GM18526 (cell line): ENCODE data around the gene HAT1.
A peak's percentile ranks its signal among the peaks of the same experiment; 100 is the strongest.

Experiments
- POLR2A ChIP-seq: IDR thresholded peaks from 3 replicates; pipeline ENCODE4 v1.6.1; 2011; ENCODE audit not compliant: insufficient read length; ENCODE audit errors: extremely low read depth

HAT1 gene

DNA sequence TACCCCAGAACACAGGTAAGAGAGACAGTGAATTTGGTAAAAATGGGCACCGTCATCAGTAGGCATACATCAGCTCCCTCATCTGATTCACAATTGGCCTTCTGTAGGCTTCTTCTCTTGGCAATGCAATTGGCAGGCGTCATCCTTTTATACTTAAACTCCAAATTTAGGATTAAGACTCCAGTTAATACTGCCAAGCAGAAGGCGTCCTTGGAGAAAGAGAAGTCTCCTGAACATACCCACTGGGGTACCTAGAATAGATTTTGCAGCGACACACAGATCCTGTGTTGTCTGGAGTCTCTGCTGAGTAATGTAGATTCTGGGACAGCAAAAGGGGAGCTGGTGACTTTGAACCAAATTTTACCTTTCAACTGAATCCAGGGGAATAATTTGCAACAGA is 76.9 kb downstream of the HAT1 start:
- no peak for TF ChIP-seq POLR2A

DNA sequence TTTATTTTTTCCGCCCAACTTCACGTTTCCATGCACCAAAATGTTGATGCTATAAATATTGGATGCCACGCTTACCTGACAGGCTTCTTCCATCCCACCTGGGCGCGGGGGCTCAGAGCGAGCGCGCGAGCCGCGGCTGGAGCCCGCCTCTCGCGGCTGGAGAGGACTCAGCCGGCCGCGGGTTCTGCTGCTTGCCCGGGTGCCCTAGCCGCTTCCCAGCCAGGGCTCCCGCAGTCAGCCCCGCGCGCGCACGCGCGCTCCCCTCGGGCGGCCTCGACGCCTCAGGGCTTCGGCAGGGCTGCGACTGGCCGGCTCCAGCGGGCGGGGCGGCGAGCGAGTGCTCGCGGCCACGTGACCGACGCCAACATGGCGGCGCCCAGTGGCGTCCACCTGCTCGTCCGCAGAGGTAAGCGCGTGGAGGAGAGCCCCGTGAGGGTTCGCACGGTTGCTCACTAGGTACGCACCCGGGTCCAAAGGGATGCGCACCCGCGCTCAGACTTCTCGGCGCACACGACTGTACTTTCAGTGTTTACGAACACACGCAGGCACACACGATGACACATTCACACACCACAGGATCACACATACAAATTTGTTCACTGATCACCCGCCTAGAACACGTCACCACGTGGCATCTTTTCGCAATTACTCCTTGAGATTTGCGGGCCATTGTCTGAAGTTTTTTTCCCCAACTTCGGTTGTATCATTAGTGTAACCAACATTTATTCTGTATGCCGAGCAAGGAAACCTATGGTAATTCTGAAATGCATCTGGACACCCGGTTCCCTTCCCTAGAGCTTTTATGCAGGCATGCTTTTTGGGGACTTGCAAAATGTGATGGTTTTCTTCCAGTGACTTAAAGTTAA is 77.6 kb downstream of the HAT1 start, which contains the start of gene METAP1D:
Gene METAP1D (plus strand): TSS at position 350 of the 866 bp plus-strand sequence. CDS start 17 bp downstream, at position 367.
- peak; percentile 75 for TF ChIP-seq POLR2A

DNA sequence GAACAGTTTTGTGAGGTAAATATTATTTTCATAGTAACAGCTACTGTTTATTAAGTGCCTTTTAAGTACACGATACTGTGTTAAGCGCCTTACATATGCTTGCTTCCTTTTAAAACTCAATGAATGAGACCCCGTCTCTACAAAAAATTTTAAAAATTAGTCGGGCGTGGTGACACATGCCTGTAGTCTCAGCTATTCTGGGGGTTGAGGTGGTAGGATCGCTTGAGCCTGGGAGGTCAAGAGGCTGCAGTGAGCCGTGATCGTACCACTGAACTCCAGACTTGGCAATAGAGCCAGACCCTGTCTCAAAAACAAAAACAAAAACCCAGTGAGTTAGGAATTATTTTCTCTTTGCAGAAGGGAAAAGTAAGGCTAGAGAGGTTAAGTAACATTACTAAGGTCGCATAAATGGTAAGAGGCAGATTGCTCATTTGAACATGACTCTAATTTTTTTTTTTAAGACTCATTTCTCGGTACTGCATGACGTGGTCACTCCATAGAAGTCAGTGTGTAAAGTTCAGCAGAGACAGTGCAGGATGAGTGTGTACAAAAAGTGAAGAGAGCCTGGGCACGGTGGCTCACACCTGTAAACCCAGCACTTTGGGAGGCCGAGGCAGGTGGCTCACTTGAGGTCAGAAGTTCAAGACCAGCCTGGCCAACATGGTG is 78.6 kb downstream of the HAT1 start:
- TF ChIP-seq POLR2A: no peak

DNA sequence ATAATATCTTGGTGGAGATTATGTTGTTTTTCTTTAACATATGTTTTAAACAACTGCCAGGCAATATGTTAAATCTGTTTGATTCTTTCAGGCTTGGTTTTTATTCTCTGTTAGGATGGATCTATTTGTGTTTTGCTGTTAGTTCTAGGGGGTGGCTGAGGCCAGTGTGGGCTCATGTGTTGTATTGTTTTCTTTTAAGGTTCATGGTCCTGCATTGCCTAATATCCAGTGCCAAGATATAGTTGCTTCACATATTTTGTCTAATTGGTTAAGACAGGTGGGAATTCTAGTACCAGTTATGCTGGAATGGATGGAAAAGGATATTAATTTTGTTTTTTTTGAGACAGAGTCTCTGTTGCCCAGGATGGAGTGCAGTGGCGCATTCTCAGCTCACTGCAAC is 85.1 kb downstream of the HAT1 start:
- no peak for TF ChIP-seq POLR2A

DNA sequence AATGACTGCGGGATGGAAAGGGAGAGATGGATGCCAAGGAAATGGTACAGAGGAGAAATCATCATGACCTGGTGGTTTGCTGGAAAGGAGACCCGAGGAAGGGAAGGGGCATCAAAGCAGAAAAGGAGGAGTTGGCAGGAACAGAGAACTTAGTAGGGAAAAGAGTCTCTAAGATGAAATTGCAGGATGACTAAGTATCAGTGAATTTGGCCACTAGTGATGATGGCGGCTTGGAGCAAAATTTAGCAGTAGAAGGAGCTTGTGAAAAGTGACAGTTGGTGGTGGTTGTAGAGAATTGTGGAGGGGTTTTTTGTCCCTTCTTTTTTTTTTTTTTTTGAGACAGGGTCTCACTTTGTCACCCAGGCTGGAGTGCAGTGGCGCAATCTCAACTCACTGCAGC is 87.6 kb downstream of the HAT1 start:
- TF ChIP-seq POLR2A: no peak

DNA sequence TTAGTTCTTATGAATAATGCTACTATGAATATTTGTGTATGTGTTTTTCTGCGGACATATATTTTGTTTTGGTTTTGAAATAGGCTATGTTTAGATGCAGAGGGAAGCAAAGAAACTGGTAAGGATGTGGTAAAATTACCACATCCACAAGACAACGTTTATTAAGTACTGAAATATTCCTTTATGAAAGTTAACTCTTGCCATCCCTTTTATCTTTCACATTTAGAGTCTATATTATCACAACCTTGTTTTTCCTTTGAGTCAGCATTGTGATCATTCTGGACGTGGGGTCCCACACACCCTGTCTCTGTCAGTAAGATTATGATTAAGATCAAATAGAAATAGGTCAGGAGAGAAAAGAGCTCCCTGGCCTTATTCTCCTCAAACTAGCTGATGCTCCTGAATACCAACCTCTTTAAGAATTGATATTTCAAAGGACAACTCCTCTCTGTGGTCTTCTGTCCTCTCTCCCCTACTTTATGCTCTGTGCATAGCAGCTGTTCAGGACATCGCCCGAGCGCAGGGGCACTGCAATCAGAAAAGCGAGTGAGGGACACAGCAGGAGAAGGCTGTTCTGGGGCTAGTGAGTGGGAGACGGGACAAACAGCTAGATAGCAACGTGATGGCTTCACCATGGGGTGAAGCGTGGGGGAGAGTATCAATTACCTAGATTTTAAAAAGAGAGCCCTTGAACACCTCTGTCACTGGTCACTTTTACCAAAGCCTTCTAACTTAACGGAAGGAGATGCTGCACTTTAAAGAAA is 89.7 kb downstream of the HAT1 start:
- no peak for TF ChIP-seq POLR2A

DNA sequence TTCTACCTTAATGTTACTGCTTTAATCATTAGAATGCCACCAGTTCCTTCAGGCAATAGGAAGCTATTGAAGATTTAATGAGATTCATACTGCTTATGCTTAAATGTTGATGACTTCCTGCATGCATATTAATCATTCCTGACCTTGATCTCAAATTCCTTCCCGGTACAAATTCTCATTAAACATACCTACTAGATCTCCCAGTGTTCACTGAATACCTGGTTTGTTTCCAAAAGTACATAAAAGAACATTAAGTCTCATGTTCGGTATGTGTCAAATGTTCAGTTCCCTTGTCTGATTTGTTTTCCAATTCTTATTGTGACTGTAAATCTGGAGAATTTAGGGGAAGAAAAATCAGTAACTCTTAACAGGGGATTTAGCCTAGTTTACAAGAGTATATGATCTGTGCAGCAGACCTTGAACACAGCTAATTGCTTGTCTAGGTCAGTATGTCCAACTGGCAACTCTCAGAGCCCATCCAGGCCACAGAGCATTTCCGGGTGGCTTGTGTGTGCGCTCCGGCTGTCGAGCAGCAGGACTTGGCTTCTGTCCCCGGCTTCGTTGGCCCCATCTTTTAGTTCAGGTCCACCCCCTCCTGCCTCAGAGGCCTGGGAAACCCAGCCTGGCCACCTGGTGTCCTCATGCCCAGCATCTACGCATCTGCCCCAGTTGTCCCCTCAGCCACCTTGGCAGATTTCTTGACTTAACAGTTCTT is 90.6 kb downstream of the HAT1 start:
- no peak for TF ChIP-seq POLR2A

DNA sequence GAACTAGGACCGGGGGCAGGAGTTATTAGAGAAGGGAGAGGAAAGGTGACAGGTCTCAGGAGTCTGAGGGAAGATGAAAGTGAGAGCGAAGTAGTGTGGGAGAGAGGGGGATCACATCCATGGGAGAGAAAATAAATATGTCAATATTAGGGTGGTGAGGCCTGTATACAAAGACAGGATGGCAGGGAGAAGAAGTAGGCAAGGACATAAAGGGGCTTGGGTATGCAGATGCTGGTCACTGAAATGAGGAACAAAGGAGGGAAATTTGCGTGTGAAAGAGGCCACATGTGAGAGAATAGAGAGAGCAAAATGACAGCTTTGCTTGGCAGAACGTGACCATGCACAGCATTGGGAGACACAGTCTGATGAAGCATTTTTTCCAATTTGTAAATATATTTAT is 91.1 kb downstream of the HAT1 start:
- no peak for TF ChIP-seq POLR2A

DNA sequence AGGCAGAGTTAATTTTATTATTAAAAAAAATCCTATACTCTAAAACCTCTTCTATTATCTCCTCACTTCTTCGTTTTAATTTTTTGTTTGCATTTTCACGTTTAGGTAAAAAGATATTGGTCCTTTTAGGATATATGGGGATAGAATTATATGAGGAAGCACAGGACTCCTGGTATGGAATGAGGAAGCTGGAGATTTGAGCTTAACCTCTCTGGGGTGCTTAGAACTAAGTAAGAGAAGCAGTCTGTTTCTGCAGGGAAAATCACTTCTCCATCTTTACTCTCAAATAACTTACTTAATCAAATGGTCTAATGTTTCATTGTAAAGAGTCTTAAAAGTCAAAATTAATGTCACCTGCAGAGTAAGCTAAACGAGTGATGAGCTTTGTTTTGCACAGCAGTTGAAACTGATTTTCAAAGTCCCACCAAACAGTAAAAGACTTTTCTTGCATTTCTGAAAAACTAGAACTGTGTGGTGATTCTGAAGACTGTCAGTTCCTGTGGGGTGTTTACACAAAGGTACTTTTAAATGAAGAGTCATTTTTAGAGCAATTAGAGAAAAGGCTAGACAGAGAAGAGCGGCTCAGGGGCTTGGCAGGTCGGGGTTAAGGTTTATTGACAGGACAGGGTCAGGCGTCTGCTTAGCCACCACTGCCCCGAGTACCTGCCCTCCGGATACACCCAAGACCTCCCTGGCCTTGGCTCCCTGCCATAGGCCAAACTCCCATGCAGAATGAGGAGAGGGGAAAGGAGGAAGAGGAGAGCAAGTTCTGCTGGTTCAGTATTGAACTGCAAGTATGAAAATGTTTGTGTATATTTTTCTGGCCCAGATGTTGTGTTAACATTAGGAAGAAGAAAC is 99.0 kb downstream of the HAT1 start:
- no peak for TF ChIP-seq POLR2A

DNA sequence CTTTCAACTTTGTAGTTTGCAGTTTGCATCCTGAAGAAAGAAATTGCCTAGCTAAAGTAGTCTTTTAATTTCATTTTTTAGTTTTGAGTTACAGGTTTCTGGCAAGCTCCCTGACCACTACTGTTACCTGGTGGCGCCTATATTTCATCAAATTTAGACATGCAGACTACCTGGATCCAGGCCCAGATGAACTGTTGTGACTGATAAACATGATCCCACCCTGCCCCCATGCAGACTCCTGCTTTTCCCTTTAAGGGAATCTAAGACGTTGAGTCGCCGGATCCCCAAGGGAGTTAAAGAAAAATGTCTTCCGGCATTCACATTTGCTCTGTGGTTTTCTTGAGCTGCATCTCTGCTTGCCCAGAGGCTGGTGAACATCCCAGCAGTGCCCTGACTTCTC is 99.7 kb downstream of the HAT1 start:
- no peak for TF ChIP-seq POLR2A

DNA sequence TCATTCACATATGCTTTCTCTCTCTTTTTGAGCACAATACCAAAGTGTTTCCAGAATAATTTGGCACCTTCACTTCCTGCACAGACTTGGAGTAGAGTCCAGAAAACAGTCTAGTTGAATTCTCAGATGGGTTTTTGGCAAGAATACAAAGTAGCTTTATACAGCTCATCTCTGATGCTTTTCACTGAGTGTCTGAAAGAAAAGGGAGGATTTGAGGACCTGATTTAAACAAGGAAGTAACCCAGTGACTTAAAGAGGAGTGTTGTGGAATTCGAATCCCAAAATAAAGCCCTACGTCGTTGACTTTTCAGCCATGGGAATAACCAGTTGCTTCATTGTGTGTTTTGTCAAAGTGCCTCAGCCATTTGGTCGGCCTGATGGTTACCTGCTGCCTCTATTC is 109.3 kb downstream of the HAT1 start:
- no peak for TF ChIP-seq POLR2A
